Renal cortex interstitium (tissue), 11 donors: ENCODE results near the gene PRKAG2. TPM values are rescaled to one million over a fixed set of nuclear protein-coding genes. Genes with fewer than 3 reads are reported as not detected.

Experiments used
- DNase-seq, 11 donors: peaks; one replicate each; pipeline ENCODE4 v3.0.0-alpha.2; 2013; ENCODE audit warnings: low read depth in 9 of 11, low spot score in 4 of 11; ENCODE audit errors: extremely low read depth in 1 of 11
- polyA plus RNA-seq, 3 donors: library from polyadenylated mRNA; unstranded; fragments of 120-200 nt; gene quantifications; one replicate each; pipeline ENCODE4 v1.2.1, GENCODE V29; 2013; ENCODE audit not compliant: insufficient read length in 3 of 3

The PRKAG2 gene
- polyA plus RNA-seq, 3 donors: 25.8 to 59.8 (median 37.8) TPM

- no peak for DNase-seq
These were observed 171.2 kb downstream of the PRKAG2 start for GRCh38 chr7:151705636-151706276.

GRCh38 chr7:151704960-151705635, 171.8 kb downstream of the PRKAG2 start:
- DNase-seq: no peak

GRCh38 chr7:151704299-151704959, 172.5 kb downstream of the PRKAG2 start:
- DNase-seq: no peak

- DNase-seq: no peak
These were observed 174.0 kb downstream of the PRKAG2 start for GRCh38 chr7:151702961-151703360.

- no peak for DNase-seq
These were observed 176.2 kb downstream of the PRKAG2 start for GRCh38 chr7:151700586-151701165.

GRCh38 chr7:151699928-151700319, 177.0 kb downstream of the PRKAG2 start:
- no peak for DNase-seq

GRCh38 chr7:151699147-151699927, 177.6 kb downstream of the PRKAG2 start:
- DNase-seq: no peak

- DNase-seq: no peak
These were observed 179.0 kb downstream of the PRKAG2 start for GRCh38 chr7:151697942-151698341.

- DNase-seq: no peak
These were observed 179.4 kb downstream of the PRKAG2 start for GRCh38 chr7:151697515-151697895.

GRCh38 chr7:151696721-151697514, 180.0 kb downstream of the PRKAG2 start:
- DNase-seq: no peak

GRCh38 chr7:151695951-151696541, 180.9 kb downstream of the PRKAG2 start:
- no peak for DNase-seq

- no peak for DNase-seq
These were observed 181.9 kb downstream of the PRKAG2 start for GRCh38 chr7:151694828-151695580.

GRCh38 chr7:151694441-151694827, 182.5 kb downstream of the PRKAG2 start:
- DNase-seq: no peak

- no peak for DNase-seq
These were observed 183.8 kb downstream of the PRKAG2 start for GRCh38 chr7:151693140-151693539.

GRCh38 chr7:151692721-151693120, 184.2 kb downstream of the PRKAG2 start:
- DNase-seq: no peak

GRCh38 chr7:151691449-151691848, 185.5 kb downstream of the PRKAG2 start:
- DNase-seq: no peak

GRCh38 chr7:151690606-151691005, 186.3 kb downstream of the PRKAG2 start:
- DNase-seq: no peak
